Measurements from ENCODE around the gene DLG2.

DNA sequence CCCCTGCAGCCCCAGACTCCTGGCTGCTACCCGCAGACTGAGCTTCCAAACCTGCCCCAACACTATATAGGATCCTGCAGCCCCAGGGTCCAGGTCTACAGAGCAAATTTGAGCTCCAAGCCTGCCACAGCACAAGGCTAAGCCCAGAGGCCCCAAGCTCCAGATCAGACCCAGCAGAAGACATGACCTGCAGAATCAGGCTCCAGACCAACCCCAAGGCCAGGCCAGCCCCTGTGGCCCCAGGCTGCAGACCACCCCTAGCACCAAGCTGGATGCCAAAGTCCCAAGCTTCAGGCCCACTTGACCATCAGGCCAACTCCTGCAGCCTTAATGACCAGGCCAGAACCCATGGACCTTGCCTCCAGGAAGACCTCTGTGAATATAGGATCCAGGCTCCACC is 145.3 kb downstream of the DLG2 start:
- TF ChIP-seq, protein P1, sequence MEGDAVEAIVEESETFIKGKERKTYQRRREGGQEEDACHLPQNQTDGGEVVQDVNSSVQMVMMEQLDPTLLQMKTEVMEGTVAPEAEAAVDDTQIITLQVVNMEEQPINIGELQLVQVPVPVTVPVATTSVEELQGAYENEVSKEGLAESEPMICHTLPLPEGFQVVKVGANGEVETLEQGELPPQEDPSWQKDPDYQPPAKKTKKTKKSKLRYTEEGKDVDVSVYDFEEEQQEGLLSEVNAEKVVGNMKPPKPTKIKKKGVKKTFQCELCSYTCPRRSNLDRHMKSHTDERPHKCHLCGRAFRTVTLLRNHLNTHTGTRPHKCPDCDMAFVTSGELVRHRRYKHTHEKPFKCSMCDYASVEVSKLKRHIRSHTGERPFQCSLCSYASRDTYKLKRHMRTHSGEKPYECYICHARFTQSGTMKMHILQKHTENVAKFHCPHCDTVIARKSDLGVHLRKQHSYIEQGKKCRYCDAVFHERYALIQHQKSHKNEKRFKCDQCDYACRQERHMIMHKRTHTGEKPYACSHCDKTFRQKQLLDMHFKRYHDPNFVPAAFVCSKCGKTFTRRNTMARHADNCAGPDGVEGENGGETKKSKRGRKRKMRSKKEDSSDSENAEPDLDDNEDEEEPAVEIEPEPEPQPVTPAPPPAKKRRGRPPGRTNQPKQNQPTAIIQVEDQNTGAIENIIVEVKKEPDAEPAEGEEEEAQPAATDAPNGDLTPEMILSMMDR (IDR thresholded peaks at IDR 0.05): no peak
- no peak for TF ChIP-seq POLR2A (IDR thresholded peaks at IDR 0.05)
- no peak for TF ChIP-seq POLR2AphosphoS5 (IDR thresholded peaks at IDR 0.05)
